ENCODE measurements around the gene DYRK1A.

Gene DYRK1A

GRCh38 chr21:37419228-37419906, 52.8 kb downstream of the DYRK1A start:
- DNase-seq (ENCODE audit: low read depth in 2 of 2) = no peak

- no peak for DNase-seq (ENCODE audit: low read depth in 2 of 2)
Measured at GRCh38 chr21:37421306-37421705, 54.7 kb downstream of the DYRK1A start.

- no peak for DNase-seq (ENCODE audit: low read depth in 2 of 2)
Measured at GRCh38 chr21:37422382-37422781, 55.8 kb downstream of the DYRK1A start.

- DNase-seq (ENCODE audit: low read depth in 2 of 2) = no peak
Measured at GRCh38 chr21:37423103-37423502, 56.5 kb downstream of the DYRK1A start.

GRCh38 chr21:37424396-37424795, 57.8 kb downstream of the DYRK1A start:
- no peak for DNase-seq (ENCODE audit: low read depth in 2 of 2)

GRCh38 chr21:37425001-37425400, 58.4 kb downstream of the DYRK1A start:
- no peak for DNase-seq (ENCODE audit: low read depth in 2 of 2)

- DNase-seq (ENCODE audit: low read depth in 2 of 2) = no peak
Measured at GRCh38 chr21:37425684-37426083, 59.1 kb downstream of the DYRK1A start.

GRCh38 chr21:37427221-37427620, 60.6 kb downstream of the DYRK1A start:
- DNase-seq (ENCODE audit: low read depth in 2 of 2) = no peak

GRCh38 chr21:37429356-37429755, 62.8 kb downstream of the DYRK1A start:
- no peak for DNase-seq (ENCODE audit: low read depth in 2 of 2)

- DNase-seq (ENCODE audit: low read depth in 2 of 2) = no peak
Measured at GRCh38 chr21:37430184-37430821, 63.7 kb downstream of the DYRK1A start.

GRCh38 chr21:37431243-37431642, 64.7 kb downstream of the DYRK1A start:
- no peak for DNase-seq (ENCODE audit: low read depth in 2 of 2)

GRCh38 chr21:37432710-37433455, 66.3 kb downstream of the DYRK1A start:
- DNase-seq (ENCODE audit: low read depth in 2 of 2) = no peak

- no peak for DNase-seq (ENCODE audit: low read depth in 2 of 2)
Measured at GRCh38 chr21:37433456-37433840, 66.9 kb downstream of the DYRK1A start.

GRCh38 chr21:37435120-37435519, 68.5 kb downstream of the DYRK1A start:
- DNase-seq (ENCODE audit: low read depth in 2 of 2) = no peak

GRCh38 chr21:37435711-37436110, 69.1 kb downstream of the DYRK1A start:
- DNase-seq (ENCODE audit: low read depth in 2 of 2) = no peak

GRCh38 chr21:37436174-37436573, 69.6 kb downstream of the DYRK1A start:
- DNase-seq (ENCODE audit: low read depth in 2 of 2) = no peak

- no peak for DNase-seq (ENCODE audit: low read depth in 2 of 2)
Measured at GRCh38 chr21:37437376-37438080, 71.0 kb downstream of the DYRK1A start.

GRCh38 chr21:37443683-37444082, 77.1 kb downstream of the DYRK1A start:
- no peak for DNase-seq (ENCODE audit: low read depth in 2 of 2)

- DNase-seq (ENCODE audit: low read depth in 2 of 2) = no peak
Measured at GRCh38 chr21:37445228-37445627, 78.7 kb downstream of the DYRK1A start.

GRCh38 chr21:37446552-37446951, 80.0 kb downstream of the DYRK1A start:
- no peak for DNase-seq (ENCODE audit: low read depth in 2 of 2)

GRCh38 chr21:37447288-37447936, 80.8 kb downstream of the DYRK1A start:
- DNase-seq (ENCODE audit: low read depth in 2 of 2) = no peak

Data from stimulated activated CD4-positive, alpha-beta T cell treated with anti-CD3 and anti-CD28 coated beads, Interleukin-15, amount 100 ng/mL, for 48 hours (primary cell).